Measurements from ENCODE around the gene PCDH17.

- TF ChIP-seq CTCF (IDR thresholded peaks at IDR 0.05) (no peak), POLR2A (IDR thresholded peaks at IDR 0.05) (no peak)
These were observed at the start of gene PCDH17 for GRCh38 chr13:57631596-57632275.
